ENCODE measurements around the gene IFT27. TPM values are rescaled to one million over a fixed set of nuclear protein-coding genes. Genes with fewer than 3 reads are reported as not detected.
"Not testable (repeated sequence)": the region's sequence is repeated elsewhere in the genome, so short reads cannot be mapped to it uniquely, and the experiment has no call there.

IFT27 gene
- total RNA-seq, 1 donor from 2014 or later: 21.5 TPM

DNA sequence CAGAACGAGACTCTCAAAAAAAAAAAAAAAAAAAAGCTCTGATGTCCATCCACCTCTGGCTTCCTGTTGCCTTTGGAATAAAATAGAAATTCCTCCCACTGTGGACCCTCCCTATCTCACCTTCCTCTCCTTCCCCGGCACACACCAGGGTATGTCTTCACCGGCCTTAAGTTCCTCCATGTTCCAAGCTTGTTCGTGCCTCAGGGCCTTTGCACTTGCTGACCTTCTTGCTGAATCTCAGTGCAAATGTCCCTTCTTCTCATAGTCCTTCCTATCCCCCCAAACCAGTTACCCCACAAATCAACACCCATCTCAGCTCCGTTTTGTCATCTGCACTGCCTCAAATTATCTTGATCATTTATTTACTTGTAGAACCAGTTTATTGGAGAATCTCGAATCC is 20.6 kb downstream of the IFT27 start:
- intact Hi-C loops (cut with DNase I): no loop called here
- Histone ChIP-seq H3K36me3 (no peaks in the 10 kb centered on the region), H3K4me1 (no peaks in the 10 kb centered on the region), H3K27me3 (peaks cover 24% of the 10 kb centered on the region), H3K4me3 (no peak overlapping the region), H3K27ac (no peak overlapping the region), H3K9me3 (no peaks in the 10 kb centered on the region)
- ATAC-seq: no peak
- peak; percentile 7 for DNase-seq
- TF ChIP-seq, protein P1, sequence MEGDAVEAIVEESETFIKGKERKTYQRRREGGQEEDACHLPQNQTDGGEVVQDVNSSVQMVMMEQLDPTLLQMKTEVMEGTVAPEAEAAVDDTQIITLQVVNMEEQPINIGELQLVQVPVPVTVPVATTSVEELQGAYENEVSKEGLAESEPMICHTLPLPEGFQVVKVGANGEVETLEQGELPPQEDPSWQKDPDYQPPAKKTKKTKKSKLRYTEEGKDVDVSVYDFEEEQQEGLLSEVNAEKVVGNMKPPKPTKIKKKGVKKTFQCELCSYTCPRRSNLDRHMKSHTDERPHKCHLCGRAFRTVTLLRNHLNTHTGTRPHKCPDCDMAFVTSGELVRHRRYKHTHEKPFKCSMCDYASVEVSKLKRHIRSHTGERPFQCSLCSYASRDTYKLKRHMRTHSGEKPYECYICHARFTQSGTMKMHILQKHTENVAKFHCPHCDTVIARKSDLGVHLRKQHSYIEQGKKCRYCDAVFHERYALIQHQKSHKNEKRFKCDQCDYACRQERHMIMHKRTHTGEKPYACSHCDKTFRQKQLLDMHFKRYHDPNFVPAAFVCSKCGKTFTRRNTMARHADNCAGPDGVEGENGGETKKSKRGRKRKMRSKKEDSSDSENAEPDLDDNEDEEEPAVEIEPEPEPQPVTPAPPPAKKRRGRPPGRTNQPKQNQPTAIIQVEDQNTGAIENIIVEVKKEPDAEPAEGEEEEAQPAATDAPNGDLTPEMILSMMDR (IDR thresholded peaks at IDR 0.05): no peak

DNA sequence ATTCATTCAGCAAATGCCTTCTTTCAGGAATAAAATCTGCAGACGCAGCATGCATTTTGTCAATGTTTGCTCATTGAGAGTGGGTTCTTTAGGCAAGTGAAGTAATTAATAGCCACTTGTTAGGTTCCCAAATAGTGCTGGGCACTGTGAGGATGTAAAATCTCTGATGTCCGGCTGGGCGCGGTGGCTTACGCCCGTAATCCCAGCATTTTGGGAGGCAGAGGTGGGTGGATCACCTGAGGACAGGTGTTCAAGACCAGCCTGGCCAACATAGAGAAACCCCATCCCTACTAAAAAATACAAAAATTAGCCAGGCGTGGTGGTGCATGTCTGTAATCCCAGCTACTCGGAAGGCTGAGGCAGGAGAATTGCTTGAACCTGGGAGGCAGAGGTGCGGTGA is 21.0 kb downstream of the IFT27 start:
- H3K4me3 ChIP-seq; intact Hi-C loops (cut with DNase I); H3K4me1 ChIP-seq; H3K27ac ChIP-seq; H3K36me3 ChIP-seq; ATAC-seq; H3K9me3 ChIP-seq: not testable (repeated sequence)
- H3K27me3 ChIP-seq: peaks cover 24% of the 10 kb centered on the region
- peak; percentile 22 for DNase-seq

DNA sequence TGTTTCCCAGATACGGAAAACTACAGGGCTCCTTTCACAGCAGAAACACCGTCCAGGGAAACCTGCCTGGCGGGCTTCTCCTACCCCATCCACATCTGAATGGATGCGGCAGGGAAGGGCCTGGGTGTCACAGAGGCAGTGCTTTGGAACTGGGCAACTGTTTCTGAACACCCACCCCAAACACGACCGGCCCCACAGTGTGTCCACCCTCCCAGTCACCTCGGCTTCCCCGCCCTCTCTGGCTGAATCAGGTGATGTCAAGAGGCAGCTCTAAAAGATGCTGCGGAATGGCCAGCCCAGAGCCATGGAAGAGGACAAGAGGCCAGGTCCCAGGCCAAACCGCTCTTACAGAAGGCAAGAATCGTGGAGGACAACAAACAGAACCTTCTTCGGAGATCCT is 22.0 kb downstream of the IFT27 start:
- Histone ChIP-seq H3K9me3 (no peaks in the 10 kb centered on the region), H3K4me1 (no peaks in the 10 kb centered on the region), H3K4me3 (no peak overlapping the region), H3K27me3 (peaks cover 24% of the 10 kb centered on the region), H3K27ac (no peak overlapping the region), H3K36me3 (no peaks in the 10 kb centered on the region)
- DNase-seq (peak; percentile 55), ATAC-seq (no peak)
- intact Hi-C loops (cut with DNase I): no loop called here
- TF ChIP-seq, protein P1 (IDR thresholded peaks at IDR 0.05): no peak

DNA sequence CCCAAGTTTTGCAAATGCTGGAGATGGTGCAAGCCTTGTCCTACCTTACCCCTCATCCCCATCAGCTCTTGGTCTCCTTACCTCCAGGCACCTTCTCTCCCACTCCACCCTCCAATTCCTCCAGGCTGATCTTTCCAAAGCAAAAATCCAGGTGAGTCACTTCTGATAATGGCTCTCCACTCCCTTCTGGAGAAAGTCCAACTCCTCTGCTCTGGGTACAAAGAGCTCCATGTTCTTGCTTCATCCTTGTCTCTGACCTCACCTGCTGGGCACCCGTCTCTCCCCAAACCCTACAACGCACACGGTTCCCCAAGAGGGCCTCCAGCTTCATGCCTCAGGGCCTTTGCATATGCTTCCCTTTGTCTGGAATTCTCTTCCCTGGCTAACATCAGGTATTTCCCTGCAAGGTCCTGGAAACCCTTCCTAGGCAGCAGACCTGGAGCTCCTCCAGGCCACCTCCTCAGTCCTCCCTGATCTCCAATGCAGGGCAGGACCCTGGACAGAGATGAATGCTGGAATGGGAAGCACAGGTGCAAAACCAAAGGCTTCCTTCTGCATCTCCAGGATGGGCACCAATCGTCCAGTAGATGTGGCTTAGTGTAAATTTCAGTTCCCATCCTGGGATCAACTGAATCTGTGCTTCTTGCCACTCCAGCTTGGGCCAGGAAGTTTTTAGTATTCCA is 22.7 kb downstream of the IFT27 start:
- Histone ChIP-seq H3K27ac (no peak overlapping the region), H3K9me3 (no peaks in the 10 kb centered on the region), H3K4me3 (no peak overlapping the region), H3K36me3 (no peaks in the 10 kb centered on the region), H3K4me1 (no peaks in the 10 kb centered on the region), H3K27me3 (peaks cover 24% of the 10 kb centered on the region)
- TF ChIP-seq, protein P1 (IDR thresholded peaks at IDR 0.05): no peak
- DNase-seq: peak; percentile 38
- ATAC-seq: peak; percentile 13
- intact Hi-C loops (cut with DNase I): no loop called here

DNA sequence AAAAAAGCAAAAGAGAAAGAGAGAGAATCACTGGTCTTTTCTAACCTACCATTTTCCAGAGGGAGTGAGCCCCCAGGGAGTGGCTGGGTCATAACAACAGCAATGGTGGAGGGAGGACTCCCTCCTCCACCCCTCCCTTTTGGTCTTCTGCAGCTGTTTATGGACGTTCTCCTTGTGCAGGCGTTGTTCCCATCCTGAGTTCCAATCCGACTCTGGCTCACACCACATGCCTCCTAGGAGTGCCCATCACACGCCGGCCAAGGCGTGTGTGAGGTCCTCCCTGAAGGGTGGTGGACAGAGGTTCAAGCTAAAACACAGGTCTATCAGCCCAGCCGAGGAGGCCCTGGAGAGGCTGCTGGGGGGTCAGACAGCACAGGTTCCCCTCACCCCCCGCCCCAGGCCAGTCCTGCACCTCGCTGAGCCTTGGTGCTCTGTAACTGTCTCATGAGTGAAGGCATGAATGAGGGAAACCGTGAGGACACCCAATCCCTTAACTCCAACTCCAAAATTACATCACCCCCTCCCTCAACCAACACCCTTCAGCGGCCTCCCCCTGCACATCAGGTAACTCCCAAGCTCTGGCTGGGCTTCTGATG is 29.4 kb downstream of the IFT27 start:
- Histone ChIP-seq H3K27ac (no peak overlapping the region), H3K4me1 (no peaks in the 10 kb centered on the region), H3K9me3 (no peaks in the 10 kb centered on the region), H3K36me3 (no peaks in the 10 kb centered on the region), H3K27me3 (peaks cover 19% of the 10 kb centered on the region), H3K4me3 (no peak overlapping the region)
- no peak for ATAC-seq
- DNase-seq: peak; percentile 52
- intact Hi-C loops (cut with DNase I): no loop called here
- TF ChIP-seq, protein P1 (IDR thresholded peaks at IDR 0.05): no peak

DNA sequence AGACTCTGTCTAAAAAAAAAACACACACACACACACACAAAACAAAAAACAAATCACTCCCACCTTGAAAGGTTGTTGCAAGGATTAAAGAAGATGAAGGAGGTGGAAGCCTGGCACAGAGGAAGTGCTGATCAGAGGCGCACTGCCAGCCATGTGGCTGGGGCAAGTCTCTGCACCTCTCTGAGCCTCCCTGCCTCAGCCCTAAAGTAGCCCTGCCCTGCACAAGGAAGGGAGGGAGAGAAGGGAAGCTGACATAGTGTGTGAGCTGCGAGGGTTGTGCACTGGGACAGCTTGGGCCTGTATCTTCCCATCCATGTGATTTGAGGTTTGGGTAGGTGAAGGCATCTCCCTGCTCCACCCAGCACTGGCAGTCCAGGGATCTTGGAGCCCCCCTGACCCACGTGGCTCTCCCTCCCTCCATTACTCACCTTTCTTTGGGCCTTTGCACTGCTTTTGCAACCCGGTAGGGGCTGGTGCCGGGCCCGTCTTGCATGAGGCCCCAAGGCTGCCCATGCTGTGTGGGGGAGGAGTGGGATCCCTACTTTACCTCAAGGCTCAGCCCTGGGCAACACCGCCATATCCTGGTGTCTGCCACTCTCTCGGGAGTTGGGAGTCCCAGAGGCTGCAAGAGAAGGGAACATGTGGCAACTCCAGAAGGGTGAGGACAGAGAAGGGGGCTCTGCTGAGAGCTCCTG is 30.5 kb downstream of the IFT27 start:
- no peaks in the 10 kb centered on the region for H3K4me1 ChIP-seq
- DNase-seq (peak; percentile 51), ATAC-seq (peak; percentile 21)
- peaks cover 19% of the 10 kb centered on the region for H3K27me3 ChIP-seq
- H3K9me3 ChIP-seq: no peaks in the 10 kb centered on the region
- H3K27ac ChIP-seq: no peak overlapping the region
- intact Hi-C loops (cut with DNase I): no loop called here
- no peak overlapping the region for H3K4me3 ChIP-seq
- no peaks in the 10 kb centered on the region for H3K36me3 ChIP-seq
- TF ChIP-seq, protein P1 (IDR thresholded peaks at IDR 0.05): no peak

Data from upper lobe of right lung (tissue), 1 donor.